Activated CD4-positive, alpha-beta memory T cell treated with anti-CD3 and anti-CD28 coated beads, Interleukin-2, amount 10 ng/mL, durations not matched to agents 7 days and 5 days (primary cell): ENCODE results near the gene INTS1. TPM values are rescaled to one million over a fixed set of nuclear protein-coding genes. Genes with fewer than 3 reads are reported as not detected.

Experiments used
- CTCF ChIA-PET: fragments of 350-600 bp; sonication (Branson Sonifier 250); formaldehyde crosslinking; loops from one replicate; lab custom pipeline; 2021; ENCODE audit warnings: antibody characterized with exemption, inconsistent platforms; lab: Charles Lee
- POLR2A ChIA-PET: fragments of 350-600 bp; sonication (Branson Sonifier 250); formaldehyde crosslinking; loops from one replicate; lab custom pipeline; 2021; ENCODE audit warnings: antibody characterized with exemption; lab: Charles Lee
- DNase-seq: peaks from one replicate; pipeline ENCODE4 v3.0.0-alpha.2; 2020
- H3K27ac Mint-ChIP-seq: one replicate; pipeline ENCODE4 v1.8.0; 2021; ENCODE audit warnings: mild to moderate bottlenecking, mixed read lengths
- H3K27me3 Mint-ChIP-seq: one replicate; pipeline ENCODE4 v1.8.0; 2021; ENCODE audit warnings: mixed read lengths
- H3K36me3 Mint-ChIP-seq: one replicate; pipeline ENCODE4 v1.8.0; 2021; ENCODE audit warnings: low read depth, mixed read lengths
- H3K4me1 Mint-ChIP-seq: one replicate; pipeline ENCODE4 v1.8.0; 2021; ENCODE audit warnings: mixed read lengths
- H3K4me3 Mint-ChIP-seq: one replicate; pipeline ENCODE4 v1.8.0; 2021; ENCODE audit warnings: mild to moderate bottlenecking, mixed read lengths
- H3K9me3 Mint-ChIP-seq: one replicate; pipeline ENCODE4 v1.8.0; 2021; ENCODE audit warnings: mixed read lengths
- total RNA-seq, 2 experiments: library from RNA; stranded (reverse); gene quantifications; one replicate each; pipeline ENCODE4 v1.2.3, GENCODE V29; 2021

Gene INTS1
- total RNA-seq, 2 experiments from 2014 or later: 79.2 to 87.5 TPM

DNA sequence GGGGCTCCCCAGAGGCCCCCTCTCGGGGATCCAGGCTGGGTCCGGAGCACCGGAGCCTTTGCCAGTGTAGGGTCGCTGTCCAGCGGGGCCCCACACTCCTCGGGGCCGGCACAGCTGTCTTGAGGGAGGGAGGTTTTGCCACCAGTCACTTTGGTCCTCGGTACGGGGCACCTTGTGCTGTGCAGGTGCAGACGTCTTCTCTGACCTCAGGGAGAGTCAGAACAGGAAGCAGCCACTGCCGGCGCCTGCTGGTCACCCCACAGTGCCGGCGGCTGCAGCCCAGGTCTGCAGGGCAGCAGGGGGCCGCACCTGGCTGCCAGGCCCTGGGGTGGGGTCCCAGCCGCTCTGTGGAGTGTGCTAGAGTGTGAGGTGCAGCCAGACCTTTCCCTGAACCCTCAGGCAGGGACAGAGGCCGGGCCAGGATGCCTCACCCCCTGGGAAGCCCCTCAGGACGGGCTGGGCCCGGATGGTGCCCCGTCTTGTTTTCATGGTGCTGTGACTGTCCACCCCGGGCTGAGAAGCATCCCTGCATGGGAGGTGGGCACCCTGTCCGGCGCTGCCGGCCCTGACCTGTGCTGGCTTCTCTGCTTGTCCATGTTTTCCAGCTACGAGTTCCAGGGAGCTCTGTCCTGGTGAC is 34.5 kb upstream of the INTS1 start:
- no peak for DNase-seq
- no peaks in the 10 kb centered on the region for H3K27me3 Mint-ChIP-seq
- POLR2A ChIA-PET: no interaction called here
- peaks cover 7% of the 10 kb centered on the region for H3K36me3 Mint-ChIP-seq
- CTCF ChIA-PET: no interaction called here
- no peak overlapping the region for H3K27ac Mint-ChIP-seq
- peaks cover 9% of the 10 kb centered on the region for H3K4me1 Mint-ChIP-seq
- no peaks in the 10 kb centered on the region for H3K9me3 Mint-ChIP-seq
- no peak overlapping the region for H3K4me3 Mint-ChIP-seq

DNA sequence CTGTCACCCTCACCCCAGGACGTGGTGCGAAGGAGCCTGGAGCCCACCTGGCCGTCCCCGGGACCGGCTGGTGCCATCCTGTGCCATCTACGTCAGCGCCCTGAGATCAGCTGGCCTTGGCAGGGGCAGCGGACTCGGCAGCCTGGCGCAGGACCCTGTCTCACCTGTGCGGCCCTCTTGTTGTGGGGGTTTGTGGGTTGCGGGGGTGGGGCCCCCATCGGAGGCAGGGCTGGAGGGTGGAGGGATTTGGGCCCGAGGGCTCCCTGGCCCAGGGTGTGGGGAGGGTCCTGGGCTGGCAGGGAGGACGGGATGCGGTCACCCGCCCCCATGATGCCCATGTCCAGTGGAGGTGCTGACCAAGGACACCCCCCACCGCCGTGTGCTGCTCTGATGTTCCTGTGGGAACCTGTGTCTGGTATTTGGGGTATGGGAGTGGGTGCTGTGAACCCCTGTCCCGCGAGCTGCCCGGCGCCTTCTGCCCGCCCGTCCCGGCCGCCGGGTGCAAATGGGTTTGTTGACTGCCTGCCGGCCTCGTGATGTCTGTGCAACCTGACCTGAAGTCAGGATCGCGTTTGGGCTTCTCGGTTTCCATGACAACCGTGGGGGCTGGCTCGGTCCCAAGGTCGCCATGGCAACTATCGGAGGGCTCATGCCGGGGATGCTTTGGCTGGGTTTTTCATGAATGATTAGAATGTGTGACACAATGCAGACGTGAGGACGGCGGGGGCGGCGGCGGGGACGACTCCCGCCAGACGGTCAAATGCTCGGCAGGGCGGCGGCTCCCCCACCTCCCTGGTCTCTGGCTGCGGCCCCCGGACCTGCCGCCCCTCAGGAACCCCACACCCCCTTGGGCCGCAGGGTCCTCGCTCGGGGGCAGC is 33.6 kb upstream of the INTS1 start:
- Mint-ChIP-seq H3K4me3 (no peak overlapping the region), H3K9me3 (no peaks in the 10 kb centered on the region), H3K36me3 (peaks cover 13% of the 10 kb centered on the region), H3K27ac (no peak overlapping the region), H3K4me1 (peaks cover 18% of the 10 kb centered on the region), H3K27me3 (no peaks in the 10 kb centered on the region)
- POLR2A ChIA-PET: no interaction called here
- CTCF ChIA-PET: no interaction called here
- DNase-seq: no peak

DNA sequence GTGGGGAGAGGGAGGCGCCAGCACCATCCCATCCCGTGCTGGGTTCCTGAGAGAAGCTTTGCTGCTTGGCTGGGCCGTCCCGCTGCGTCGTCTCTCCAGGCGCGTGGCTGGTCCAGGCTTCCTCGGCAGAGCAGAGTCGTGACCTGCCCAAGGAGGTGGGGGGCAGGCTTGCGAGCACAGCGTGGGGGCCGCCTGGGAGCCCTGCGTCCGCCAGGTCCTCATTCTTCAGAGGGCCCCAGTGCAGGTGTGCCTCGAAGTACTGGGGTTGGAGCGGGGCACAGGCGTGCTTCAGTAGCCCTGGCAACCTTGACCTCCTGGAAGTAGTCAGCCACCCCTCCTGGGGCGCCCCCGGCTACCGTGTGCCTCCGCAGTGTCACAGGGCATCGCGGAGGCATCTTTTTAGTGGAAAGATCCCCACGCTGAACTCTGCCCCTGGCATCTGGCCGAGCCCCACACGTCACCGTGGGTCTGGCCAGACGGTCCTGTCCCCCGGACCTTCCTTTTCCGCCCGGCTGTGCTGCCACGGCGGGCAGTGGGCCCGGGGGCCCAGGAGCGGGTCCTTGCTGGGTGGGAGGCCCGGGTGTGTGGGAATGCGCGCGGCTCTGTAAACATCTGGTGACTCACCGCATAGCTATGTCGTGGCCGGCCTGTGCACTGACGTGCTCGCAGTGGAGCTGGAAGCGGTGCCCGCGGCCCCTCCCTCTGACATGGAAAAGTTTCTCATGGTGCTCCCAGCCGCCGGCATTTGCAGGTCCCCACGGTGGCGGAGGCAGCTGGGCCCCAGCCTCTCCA is 32.8 kb upstream of the INTS1 start:
- POLR2A ChIA-PET: no interaction called here
- CTCF ChIA-PET: no interaction called here
- H3K36me3 Mint-ChIP-seq: peaks cover 13% of the 10 kb centered on the region
- H3K27me3 Mint-ChIP-seq: no peaks in the 10 kb centered on the region
- no peak overlapping the region for H3K4me3 Mint-ChIP-seq
- no peak for DNase-seq
- H3K4me1 Mint-ChIP-seq: peaks cover 25% of the 10 kb centered on the region
- H3K9me3 Mint-ChIP-seq: no peaks in the 10 kb centered on the region
- no peak overlapping the region for H3K27ac Mint-ChIP-seq

DNA sequence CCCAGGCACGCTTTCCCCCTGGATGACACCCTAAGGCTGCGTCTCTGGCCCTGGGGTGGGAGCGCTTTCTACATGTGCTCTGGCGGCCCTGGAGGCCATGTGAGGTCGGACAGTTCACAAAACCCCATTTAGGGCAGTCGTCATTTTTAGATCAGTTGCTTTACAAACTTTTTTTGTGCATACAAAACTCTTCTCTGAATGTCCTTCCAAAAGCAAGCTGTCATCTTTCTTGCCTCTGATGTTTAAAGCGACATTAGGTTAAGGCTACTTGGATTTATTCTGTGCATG is 32.2 kb upstream of the INTS1 start:
- no peaks in the 10 kb centered on the region for H3K9me3 Mint-ChIP-seq
- H3K27ac Mint-ChIP-seq: no peak overlapping the region
- peaks cover 29% of the 10 kb centered on the region for H3K4me1 Mint-ChIP-seq
- DNase-seq: no peak
- H3K27me3 Mint-ChIP-seq: no peaks in the 10 kb centered on the region
- POLR2A ChIA-PET: no interaction called here
- CTCF ChIA-PET: interaction anchor here (0.6 kb wide), 1 partner anchor 147 kb away, joined by 3 read pairs; no protein-coding TSS in a partner anchor
- H3K4me3 Mint-ChIP-seq: no peak overlapping the region
- H3K36me3 Mint-ChIP-seq: peaks cover 15% of the 10 kb centered on the region

DNA sequence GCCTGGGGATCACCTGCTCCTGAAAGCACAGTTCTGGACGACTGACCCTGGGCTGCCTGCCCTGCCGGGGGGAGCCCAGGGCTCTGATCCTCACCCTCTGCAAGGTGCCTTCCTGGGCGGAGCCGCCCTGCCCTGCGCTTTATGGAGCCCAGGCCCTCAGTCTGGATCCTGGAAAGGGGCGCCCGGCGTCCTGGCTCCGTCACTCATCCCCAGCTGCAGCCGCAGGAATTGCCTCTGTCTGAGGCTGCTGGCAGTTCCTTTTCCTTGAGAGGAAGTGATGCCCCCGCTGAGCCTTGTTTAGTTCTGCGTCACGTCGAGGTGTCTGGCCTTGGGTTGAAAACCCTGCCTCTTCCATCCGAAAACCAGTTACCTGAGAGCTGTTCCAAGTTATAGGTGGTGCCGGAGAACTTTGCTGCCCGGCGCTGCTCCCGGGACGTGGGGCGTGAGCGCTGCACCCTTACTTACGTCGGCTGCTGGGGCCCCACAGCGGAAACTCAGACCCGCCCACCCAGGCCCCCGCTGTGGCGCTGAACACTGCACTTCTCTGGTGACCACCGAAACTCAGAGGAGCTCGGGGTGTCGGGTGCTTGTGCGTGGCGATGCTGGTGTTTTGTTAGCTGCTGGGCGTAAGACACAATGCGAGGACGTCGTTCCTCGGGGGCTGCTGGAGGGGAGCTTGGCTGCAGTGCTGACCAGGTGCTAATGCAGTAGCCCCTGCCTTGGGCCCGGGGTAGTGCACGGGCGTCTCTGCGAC is 31.7 kb upstream of the INTS1 start:
- no peaks in the 10 kb centered on the region for H3K27me3 Mint-ChIP-seq
- no peak overlapping the region for H3K27ac Mint-ChIP-seq
- POLR2A ChIA-PET: no interaction called here
- DNase-seq: no peak
- CTCF ChIA-PET: interaction anchor here (0.6 kb wide), 1 partner anchor 146 kb away, joined by 3 read pairs; no protein-coding TSS in a partner anchor
- no peak overlapping the region for H3K4me3 Mint-ChIP-seq
- H3K4me1 Mint-ChIP-seq: peaks cover 29% of the 10 kb centered on the region
- no peaks in the 10 kb centered on the region for H3K9me3 Mint-ChIP-seq
- peaks cover 10% of the 10 kb centered on the region for H3K36me3 Mint-ChIP-seq

DNA sequence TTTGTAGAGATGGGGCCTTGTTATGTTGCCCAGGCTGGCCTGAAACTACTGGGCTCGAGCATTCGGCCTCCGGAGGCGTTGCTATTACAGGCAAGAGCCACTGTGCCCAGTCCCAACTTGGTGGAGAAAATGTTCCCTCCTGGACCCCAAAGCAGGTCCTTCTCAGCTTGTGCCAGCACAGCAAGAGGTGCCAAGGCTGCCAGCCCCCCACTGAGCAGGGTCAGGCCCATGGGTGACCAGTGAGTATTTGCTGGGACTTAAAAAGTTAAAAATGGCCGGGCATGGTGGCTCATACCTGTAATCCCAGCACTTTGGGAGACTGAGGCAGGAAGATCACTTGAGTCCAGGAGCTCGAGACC is 30.9 kb upstream of the INTS1 start:
- Mint-ChIP-seq H3K36me3 (peaks cover 9% of the 10 kb centered on the region), H3K27ac (no peak overlapping the region), H3K4me3 (no peak overlapping the region), H3K9me3 (no peaks in the 10 kb centered on the region), H3K4me1 (peaks cover 32% of the 10 kb centered on the region), H3K27me3 (no peaks in the 10 kb centered on the region)
- no peak for DNase-seq
- CTCF ChIA-PET: no interaction called here
- POLR2A ChIA-PET: no interaction called here

DNA sequence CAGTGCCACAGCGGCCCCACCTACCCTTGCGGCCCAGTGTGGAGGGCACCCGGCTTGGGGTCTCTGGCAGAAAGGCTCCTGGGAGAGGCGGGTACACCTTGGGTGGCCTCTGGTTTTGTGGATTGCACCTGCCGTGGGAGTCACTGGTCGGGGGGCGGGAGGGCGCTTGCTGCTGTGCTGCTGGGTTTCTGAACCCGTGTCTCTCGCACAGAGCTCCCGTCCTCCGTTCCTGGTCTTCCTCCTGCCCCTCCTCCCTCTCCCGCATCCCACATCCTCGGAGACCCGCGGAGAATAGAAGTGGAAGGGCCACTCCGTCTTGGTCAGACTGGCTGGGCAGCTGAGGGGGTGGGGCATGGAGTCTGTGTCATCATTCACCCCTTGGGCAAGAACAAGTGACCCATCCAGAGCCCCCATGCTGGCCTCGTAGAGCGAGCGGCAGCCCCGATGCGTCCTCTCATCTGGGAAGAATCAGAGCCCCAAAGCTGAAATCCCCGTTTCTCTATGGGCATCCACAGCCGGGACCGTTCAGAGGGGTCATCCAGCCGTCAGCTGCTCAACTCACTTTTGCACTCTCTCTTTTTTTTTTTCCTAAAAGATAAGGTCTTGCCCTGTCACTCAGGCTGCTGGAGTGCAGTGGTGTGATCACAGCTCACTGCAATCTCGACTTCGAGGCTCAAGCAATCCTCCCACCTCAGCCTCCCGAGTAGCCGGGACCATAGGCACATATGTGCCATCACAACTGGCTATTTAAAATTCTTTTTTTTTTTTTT is 30.3 kb upstream of the INTS1 start:
- ChIA-PET CTCF (no interaction called here), POLR2A (no interaction called here)
- no peaks in the 10 kb centered on the region for H3K9me3 Mint-ChIP-seq
- H3K4me1 Mint-ChIP-seq: peaks cover 33% of the 10 kb centered on the region
- H3K27me3 Mint-ChIP-seq: no peaks in the 10 kb centered on the region
- peaks cover 9% of the 10 kb centered on the region for H3K36me3 Mint-ChIP-seq
- no peak for DNase-seq
- peak overlapping the region; percentile 92 for H3K27ac Mint-ChIP-seq
- no peak overlapping the region for H3K4me3 Mint-ChIP-seq

DNA sequence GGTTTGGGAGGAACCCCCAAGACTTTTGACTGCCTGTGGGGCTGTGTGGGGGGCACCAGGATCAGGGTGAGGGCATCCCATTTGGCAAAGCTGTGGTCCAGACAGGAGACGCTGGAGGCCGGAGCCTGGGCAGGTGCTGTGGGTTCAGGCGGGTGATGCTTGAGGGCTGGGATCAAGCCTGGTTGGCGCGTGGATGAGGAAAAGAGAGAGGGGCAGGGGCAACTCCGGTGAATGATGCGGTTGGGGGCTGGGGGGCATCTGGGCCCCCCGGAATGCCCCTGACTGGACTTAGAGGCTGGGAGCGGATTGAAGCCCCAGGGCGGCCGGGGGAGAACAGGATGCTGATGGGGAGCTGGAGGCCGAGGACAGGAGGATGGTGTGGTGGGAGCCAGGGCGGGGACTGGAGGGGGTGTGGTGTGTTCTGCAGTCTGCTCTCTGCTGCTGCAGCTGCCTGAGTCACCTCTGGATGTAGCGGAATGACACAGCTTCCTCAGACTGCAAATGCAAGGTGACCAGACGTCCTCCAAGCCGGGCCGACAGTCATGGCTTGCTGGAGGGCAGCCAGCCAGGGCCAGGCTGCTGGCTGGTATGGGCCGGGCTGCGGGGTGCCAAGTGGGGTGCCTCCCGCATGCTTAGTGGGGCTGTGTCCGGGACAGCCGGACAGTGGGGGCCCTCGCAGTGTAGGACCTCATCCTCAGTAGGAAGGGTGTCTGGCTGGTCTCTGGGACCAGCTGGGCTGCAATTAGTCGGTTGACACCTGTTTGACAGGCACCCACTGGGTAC is 29.5 kb upstream of the INTS1 start:
- peak overlapping the region; percentile 86 for H3K4me3 Mint-ChIP-seq
- H3K9me3 Mint-ChIP-seq: no peaks in the 10 kb centered on the region
- H3K27me3 Mint-ChIP-seq: no peaks in the 10 kb centered on the region
- peaks cover 33% of the 10 kb centered on the region for H3K4me1 Mint-ChIP-seq
- peaks cover 9% of the 10 kb centered on the region for H3K36me3 Mint-ChIP-seq
- ChIA-PET POLR2A (interaction anchor here (0.7 to 1.5 kb wide), 2 partner anchors 23 to 37 kb away, joined by 3 to 6 read pairs; partner anchors contain the start of genes PSMG3 and TMEM184A), CTCF (no interaction called here)
- DNase-seq: peak; percentile 58
- peak overlapping the region; percentile 92 for H3K27ac Mint-ChIP-seq

DNA sequence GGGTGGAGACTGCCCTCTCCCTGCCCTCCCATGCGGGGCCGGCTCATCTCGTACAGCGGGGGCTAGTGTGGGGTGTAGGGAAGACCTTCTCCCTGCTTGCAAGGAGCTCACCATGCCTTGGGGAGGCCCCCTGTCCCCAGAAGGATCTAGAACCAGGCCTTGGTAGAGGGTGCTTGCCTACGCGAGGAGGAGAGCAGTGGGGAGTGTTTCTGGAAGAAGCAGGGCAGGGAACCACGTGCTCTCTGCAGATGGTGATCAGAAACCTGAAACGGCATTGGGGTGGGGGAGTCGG is 29.0 kb upstream of the INTS1 start:
- peaks cover 33% of the 10 kb centered on the region for H3K4me1 Mint-ChIP-seq
- H3K36me3 Mint-ChIP-seq: peaks cover 9% of the 10 kb centered on the region
- no peaks in the 10 kb centered on the region for H3K27me3 Mint-ChIP-seq
- H3K27ac Mint-ChIP-seq: peak overlapping the region; percentile 92
- no peak for DNase-seq
- H3K9me3 Mint-ChIP-seq: no peaks in the 10 kb centered on the region
- H3K4me3 Mint-ChIP-seq: peak overlapping the region; percentile 86
- ChIA-PET POLR2A (interaction anchor here (0.7 to 1.5 kb wide), 4 partner anchors 20 to 37 kb away, joined by 3 to 7 read pairs (median 4); partner anchors contain the start of genes PSMG3 and TMEM184A), CTCF (no interaction called here)

DNA sequence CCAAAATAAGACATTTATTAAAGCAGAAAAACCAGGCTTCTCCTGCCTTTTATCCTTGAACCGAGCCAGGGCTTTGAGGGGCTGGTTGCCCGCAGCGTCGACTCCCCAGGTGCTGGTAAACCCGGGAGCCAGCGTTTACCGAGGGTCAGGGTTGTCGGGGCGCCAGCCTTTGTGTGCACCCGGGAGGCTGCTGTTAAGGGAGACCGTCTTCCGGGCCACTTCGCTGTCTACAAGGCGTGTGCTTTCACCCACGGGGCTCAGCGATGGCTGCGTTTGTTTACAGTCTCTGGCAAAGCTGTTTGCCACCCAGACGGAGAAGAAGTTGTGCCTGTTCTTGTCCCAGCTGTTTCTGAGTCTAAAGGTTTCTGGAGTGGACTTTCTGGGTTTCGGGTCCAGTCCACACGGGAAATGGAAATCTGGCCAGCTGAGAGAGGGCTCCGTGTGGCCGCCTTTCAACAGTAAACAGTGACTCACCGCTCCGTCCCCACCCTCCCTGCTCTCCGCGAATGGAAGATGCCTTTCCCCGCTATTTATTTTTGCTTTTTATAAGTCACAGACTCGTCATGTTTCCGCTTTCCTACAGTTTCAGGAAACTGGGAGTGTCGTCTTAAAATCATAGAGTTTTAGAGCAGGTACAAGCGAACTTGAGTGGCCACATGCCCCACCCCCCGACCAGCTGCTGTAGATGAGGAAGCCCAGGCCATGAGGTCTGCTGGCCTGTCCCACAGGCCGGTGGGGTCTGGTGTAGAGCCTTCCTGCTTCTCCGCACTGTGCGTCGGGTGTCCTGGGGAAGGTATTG is 28.5 kb upstream of the INTS1 start:
- no peaks in the 10 kb centered on the region for H3K27me3 Mint-ChIP-seq
- H3K9me3 Mint-ChIP-seq: no peaks in the 10 kb centered on the region
- peak overlapping the region; percentile 86 for H3K4me3 Mint-ChIP-seq
- H3K4me1 Mint-ChIP-seq: peaks cover 33% of the 10 kb centered on the region
- CTCF ChIA-PET: no interaction called here
- peak; percentile 69 for DNase-seq
- POLR2A ChIA-PET: interaction anchor here (1.0 to 1.5 kb wide), 6 partner anchors 12 to 709 kb away, joined by 3 to 7 read pairs (median 4); partner anchors contain the start of genes MRM2, NUDT1 and PSMG3
- H3K27ac Mint-ChIP-seq: peak overlapping the region; percentile 92
- H3K36me3 Mint-ChIP-seq: peaks cover 9% of the 10 kb centered on the region

DNA sequence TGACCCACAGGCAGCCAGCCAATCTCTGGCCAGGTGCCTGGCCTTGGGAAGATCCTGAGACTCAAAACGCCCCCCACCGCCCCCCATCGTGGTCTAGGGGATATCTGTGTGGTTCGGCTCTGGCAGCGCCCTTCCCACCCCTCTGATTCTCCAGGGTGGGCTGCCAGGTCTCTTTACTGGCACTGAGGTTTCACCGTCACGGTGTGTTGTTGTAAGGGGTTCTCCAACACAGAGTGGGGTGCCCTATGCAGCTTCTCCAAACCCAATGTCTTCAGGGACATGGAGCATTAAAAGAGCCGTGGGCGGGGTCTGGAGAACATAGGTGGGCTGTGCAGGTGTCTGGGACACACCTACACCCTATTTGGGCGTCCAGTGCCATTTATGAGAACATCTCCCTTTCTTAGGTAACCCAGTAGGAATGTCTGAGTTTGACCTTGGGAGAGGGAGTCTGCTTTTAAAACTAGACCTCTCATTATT is 27.8 kb upstream of the INTS1 start:
- POLR2A ChIA-PET: interaction anchor here (1.0 to 1.5 kb wide), 6 partner anchors 12 to 710 kb away, joined by 3 to 7 read pairs (median 4); partner anchors contain the start of genes MRM2, NUDT1 and PSMG3
- H3K9me3 Mint-ChIP-seq: no peaks in the 10 kb centered on the region
- H3K4me3 Mint-ChIP-seq: peak overlapping the region; percentile 86
- peaks cover 33% of the 10 kb centered on the region for H3K4me1 Mint-ChIP-seq
- no peaks in the 10 kb centered on the region for H3K27me3 Mint-ChIP-seq
- CTCF ChIA-PET: no interaction called here
- DNase-seq: no peak
- H3K27ac Mint-ChIP-seq: peak overlapping the region; percentile 92
- H3K36me3 Mint-ChIP-seq: peaks cover 9% of the 10 kb centered on the region
